IMR-90 (cell line): ENCODE measurements around the gene CAVIN4.
A peak's percentile ranks its signal among the peaks of the same experiment; 100 is the strongest.

Experiments used
- CEBPB ChIP-seq: IDR thresholded peaks from 2 replicates; pipeline ENCODE4 v1.6.1; 2012; ENCODE audit warnings: low read depth, low read length, improper control_type of control experiment
- CTCF ChIP-seq: conservative IDR thresholded peaks from 2 replicates; pipeline ENCODE4 v1.5.1; 2012; ENCODE audit warnings: mild to moderate bottlenecking, low read depth, low read length, improper control_type of control experiment
- NFE2L2 ChIP-seq: fragments of 150-350 bp; IDR thresholded peaks from 2 replicates; pipeline ENCODE4 v1.6.1; 2016; ENCODE audit warnings: low read depth, mild to moderate bottlenecking, low read length
- POLR2A ChIP-seq: IDR thresholded peaks from 2 replicates; pipeline ENCODE4 v1.6.1; 2012; ENCODE audit warnings: mild to moderate bottlenecking, low read depth, low read length
- RAD21 ChIP-seq: IDR thresholded peaks from 2 replicates; pipeline ENCODE4 v1.6.1; 2012; ENCODE audit warnings: low read length, improper control_type of control experiment
- SMC3 ChIP-seq: fragments of 150-350 bp; IDR thresholded peaks from 2 replicates; pipeline ENCODE4 v1.6.1; 2016; ENCODE audit warnings: low read depth, mild to moderate bottlenecking, antibody characterized with exemption, low read length, moderate library complexity

- TF ChIP-seq POLR2A: no peak
- peak; percentile 66 for TF ChIP-seq CTCF
- TF ChIP-seq NFE2L2: no peak
- peak; percentile 53 for TF ChIP-seq RAD21
- TF ChIP-seq CEBPB: no peak
- peak; percentile 57 for TF ChIP-seq SMC3
These were observed 24.5 kb downstream of the CAVIN4 start for GRCh38 chr9:100602342-100602801.
